Neural cell (in vitro differentiated cells): Measurements from ENCODE around the gene PRR14. TPM values are rescaled to one million over a fixed set of nuclear protein-coding genes. Genes with fewer than 3 reads are reported as not detected.

Source experiments
- H2AFZ ChIP-seq: fragments of 200-600, 300-800 bp; sonication (generic), shearing (Covaris generic); 2 replicates; pipeline ENCODE4 v1.6.0; 2014; ENCODE audit warnings: low read depth, mild to moderate bottlenecking, antibody characterized with exemption, low read length, moderate library complexity
- H3F3A ChIP-seq: fragments of 200-600 bp; shearing (Covaris generic); 2 replicates; pipeline ENCODE4 v1.6.1; 2016; ENCODE audit warnings: mild to moderate bottlenecking, moderate library complexity, mixed read lengths, antibody characterized with exemption, low read length; ENCODE audit not compliant: insufficient read depth, poor library complexity, severe bottlenecking
- H3K27ac ChIP-seq: fragments of 200-600, 300-800 bp; sonication (generic), shearing (Covaris generic); 2 replicates; pipeline ENCODE4 v1.5.1; 2014; ENCODE audit warnings: mild to moderate bottlenecking, low read length, moderate library complexity
- H3K27me3 ChIP-seq: fragments of 300-800, 200-600 bp; sonication (generic), shearing (Covaris generic); 2 replicates; pipeline ENCODE4 v1.6.0; 2014; ENCODE audit warnings: mild to moderate bottlenecking, low read depth, low read length, moderate library complexity; ENCODE audit not compliant: insufficient read depth
- H3K36me3 ChIP-seq: fragments of 300-800, 200-600 bp; sonication (generic), shearing (Covaris generic); 2 replicates; pipeline ENCODE4 v1.5.1; 2014; ENCODE audit warnings: mild to moderate bottlenecking, antibody characterized with exemption, low read length, moderate library complexity; ENCODE audit not compliant: insufficient read depth
- H3K4me2 ChIP-seq: fragments of 300-800, 200-600 bp; sonication (generic), shearing (Covaris generic); 2 replicates; pipeline ENCODE4 v1.6.0; 2014; ENCODE audit warnings: mild to moderate bottlenecking, low read length
- H3K4me3 ChIP-seq: fragments of 300-800, 200-600 bp; sonication (generic), shearing (Covaris generic); 2 replicates; pipeline ENCODE4 v1.5.1; 2014; ENCODE audit warnings: mild to moderate bottlenecking, low read length, moderate library complexity
- H3K79me2 ChIP-seq: fragments of 200-600 bp; shearing (Covaris generic); replicated peaks from 2 replicates; pipeline ENCODE4 v1.6.0; 2014; ENCODE audit warnings: mild to moderate bottlenecking, low read length, moderate library complexity; ENCODE audit not compliant: insufficient read depth
- H3K9ac ChIP-seq: fragments of 300-800, 200-600 bp; sonication (generic), shearing (Covaris generic); 2 replicates; pipeline ENCODE4 v1.6.1; 2016; ENCODE audit warnings: mild to moderate bottlenecking, low read length, mixed read lengths
- H3K9me2 ChIP-seq: fragments of 200-600 bp; shearing (Covaris generic); 2 replicates; pipeline ENCODE4 v1.6.1; 2016; ENCODE audit warnings: mild to moderate bottlenecking, low read length, mixed read lengths; ENCODE audit not compliant: insufficient read depth
- H3K9me3 ChIP-seq: fragments of 200-600, 300-800 bp; sonication (generic), shearing (Covaris generic); 2 replicates; pipeline ENCODE4 v1.6.1; 2016; ENCODE audit warnings: mild to moderate bottlenecking, mixed run types, low read length, moderate library complexity, mixed read lengths
- H4K20me1 ChIP-seq: fragments of 200-600 bp; shearing (Covaris generic); 2 replicates; pipeline ENCODE4 v1.6.1; 2016; ENCODE audit warnings: mild to moderate bottlenecking, mixed run types; ENCODE audit not compliant: insufficient read depth
- EP300 ChIP-seq: fragments of 450-650 bp; conservative IDR thresholded peaks from 2 replicates; pipeline ENCODE4 v1.6.1; 2014; ENCODE audit warnings: antibody characterized with exemption, mild to moderate bottlenecking, moderate library complexity; ENCODE audit not compliant: poor library complexity, severe bottlenecking
- EZH2 ChIP-seq: fragments of 200-600, 300-800 bp; shearing (Covaris generic), sonication (generic); IDR thresholded peaks from 2 replicates; pipeline ENCODE4 v1.6.1; 2014; ENCODE audit warnings: antibody characterized with exemption, low read length, borderline replicate concordance, mild to moderate bottlenecking; ENCODE audit not compliant: insufficient read depth, poor library complexity, severe bottlenecking
- MXI1 ChIP-seq: fragments of 450-650 bp; conservative IDR thresholded peaks from 2 replicates; pipeline ENCODE4 v1.6.1; 2014; ENCODE audit warnings: antibody characterized with exemption, mild to moderate bottlenecking; ENCODE audit not compliant: poor library complexity, severe bottlenecking
- POLR2AphosphoS5 ChIP-seq: IDR thresholded peaks from 2 replicates; pipeline ENCODE4 v1.6.1; 2012
- RAD21 ChIP-seq: fragments of 450-650 bp; conservative IDR thresholded peaks from 2 replicates; pipeline ENCODE4 v1.6.1; 2014; ENCODE audit warnings: antibody characterized with exemption, mild to moderate bottlenecking, moderate library complexity
- SMC3 ChIP-seq: fragments of 450-650 bp; conservative IDR thresholded peaks from 2 replicates; pipeline ENCODE4 v1.6.1; 2014; ENCODE audit warnings: antibody characterized with exemption, mild to moderate bottlenecking, moderate library complexity; ENCODE audit not compliant: poor library complexity
- TAF1 ChIP-seq: IDR thresholded peaks from 2 replicates; pipeline ENCODE4 v1.6.1; 2012; ENCODE audit warnings: low read depth
- polyA plus RNA-seq: library from polyadenylated mRNA; depleted of rRNA; stranded (reverse); fragments of >200 nt; gene quantifications from 2 replicates; pipeline ENCODE4 v1.2.3, GENCODE V29; 2014
- TF ChIP-seq, protein P1 (sequence below): fragments of 450-650 bp; IDR thresholded peaks from 2 replicates; pipeline ENCODE4 v1.5.1; 2014; ENCODE audit warnings: antibody characterized with exemption, mild to moderate bottlenecking, moderate library complexity; ENCODE audit not compliant: poor library complexity, severe bottlenecking
- TF ChIP-seq, protein P2 (sequence below): IDR thresholded peaks from 2 replicates; pipeline ENCODE4 v1.6.1; 2012; ENCODE audit warnings: borderline replicate concordance

PRR14 gene
- polyA plus RNA-seq, 1 donor from 2014 or later = 23.3 TPM

DNA sequence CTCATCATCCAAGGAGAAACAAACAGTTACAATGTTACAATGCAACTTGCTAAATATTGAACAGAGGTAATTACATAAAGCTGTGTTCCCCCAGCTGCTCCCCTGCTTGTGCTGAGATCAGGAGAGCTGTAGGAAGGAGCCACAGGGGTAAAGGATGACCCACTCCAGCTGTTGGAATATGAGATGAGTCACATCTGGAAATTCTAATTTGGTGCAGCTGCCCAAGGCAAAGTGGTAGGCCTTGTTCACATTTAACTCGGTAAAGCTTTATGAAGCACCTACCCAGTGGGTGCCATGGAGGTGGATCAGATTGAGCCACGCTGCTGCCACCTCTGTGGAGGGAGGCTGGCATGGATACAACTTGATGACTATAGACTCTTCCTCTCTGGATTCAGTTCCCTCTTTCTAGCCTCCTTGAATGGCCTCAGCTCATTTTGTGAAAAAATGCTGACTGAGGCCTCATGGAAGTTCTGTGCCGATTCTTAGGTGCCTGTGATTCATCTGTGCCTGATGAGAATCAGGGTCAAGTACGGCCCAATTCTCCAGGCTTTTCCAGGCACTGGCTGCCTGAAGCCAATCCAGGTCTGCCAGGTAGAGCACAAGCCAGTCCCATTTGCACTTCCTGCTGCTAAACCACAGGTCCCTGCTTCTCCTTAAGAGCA, 48.0 kb upstream of the PRR14 start:
- H3K9me2 ChIP-seq = no peaks in the 10 kb centered on the region

DNA sequence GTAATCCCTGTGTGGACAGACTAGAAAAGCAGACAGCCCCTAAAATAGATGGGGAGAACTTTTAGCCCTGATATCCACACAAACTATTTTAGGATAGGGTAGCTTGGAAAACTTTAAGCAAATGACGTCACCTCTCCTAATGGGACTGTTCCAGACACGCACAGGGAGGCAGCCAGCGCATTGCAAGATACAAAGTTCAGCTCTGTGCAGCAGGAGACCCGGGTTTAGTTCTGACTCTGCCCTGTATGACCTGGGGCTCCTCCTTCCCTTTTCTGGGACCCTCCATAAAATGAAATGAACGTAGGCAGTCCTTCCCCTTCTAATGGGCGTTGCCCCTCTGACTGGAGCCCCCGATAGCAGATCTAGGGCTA, 46.8 kb upstream of the PRR14 start:
- peaks cover 4% of the 10 kb centered on the region for H3K79me2 ChIP-seq
- H3K9me3 ChIP-seq = no peaks in the 10 kb centered on the region
- H4K20me1 ChIP-seq = no peaks in the 10 kb centered on the region
- H2AFZ ChIP-seq = no peak overlapping the region
- no peak overlapping the region for H3K9ac ChIP-seq
- TF ChIP-seq EP300 (no peak), EZH2 (no peak), POLR2AphosphoS5 (no peak)
- TF ChIP-seq, protein P1, sequence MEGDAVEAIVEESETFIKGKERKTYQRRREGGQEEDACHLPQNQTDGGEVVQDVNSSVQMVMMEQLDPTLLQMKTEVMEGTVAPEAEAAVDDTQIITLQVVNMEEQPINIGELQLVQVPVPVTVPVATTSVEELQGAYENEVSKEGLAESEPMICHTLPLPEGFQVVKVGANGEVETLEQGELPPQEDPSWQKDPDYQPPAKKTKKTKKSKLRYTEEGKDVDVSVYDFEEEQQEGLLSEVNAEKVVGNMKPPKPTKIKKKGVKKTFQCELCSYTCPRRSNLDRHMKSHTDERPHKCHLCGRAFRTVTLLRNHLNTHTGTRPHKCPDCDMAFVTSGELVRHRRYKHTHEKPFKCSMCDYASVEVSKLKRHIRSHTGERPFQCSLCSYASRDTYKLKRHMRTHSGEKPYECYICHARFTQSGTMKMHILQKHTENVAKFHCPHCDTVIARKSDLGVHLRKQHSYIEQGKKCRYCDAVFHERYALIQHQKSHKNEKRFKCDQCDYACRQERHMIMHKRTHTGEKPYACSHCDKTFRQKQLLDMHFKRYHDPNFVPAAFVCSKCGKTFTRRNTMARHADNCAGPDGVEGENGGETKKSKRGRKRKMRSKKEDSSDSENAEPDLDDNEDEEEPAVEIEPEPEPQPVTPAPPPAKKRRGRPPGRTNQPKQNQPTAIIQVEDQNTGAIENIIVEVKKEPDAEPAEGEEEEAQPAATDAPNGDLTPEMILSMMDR = no peak
- TF ChIP-seq, protein P2, sequence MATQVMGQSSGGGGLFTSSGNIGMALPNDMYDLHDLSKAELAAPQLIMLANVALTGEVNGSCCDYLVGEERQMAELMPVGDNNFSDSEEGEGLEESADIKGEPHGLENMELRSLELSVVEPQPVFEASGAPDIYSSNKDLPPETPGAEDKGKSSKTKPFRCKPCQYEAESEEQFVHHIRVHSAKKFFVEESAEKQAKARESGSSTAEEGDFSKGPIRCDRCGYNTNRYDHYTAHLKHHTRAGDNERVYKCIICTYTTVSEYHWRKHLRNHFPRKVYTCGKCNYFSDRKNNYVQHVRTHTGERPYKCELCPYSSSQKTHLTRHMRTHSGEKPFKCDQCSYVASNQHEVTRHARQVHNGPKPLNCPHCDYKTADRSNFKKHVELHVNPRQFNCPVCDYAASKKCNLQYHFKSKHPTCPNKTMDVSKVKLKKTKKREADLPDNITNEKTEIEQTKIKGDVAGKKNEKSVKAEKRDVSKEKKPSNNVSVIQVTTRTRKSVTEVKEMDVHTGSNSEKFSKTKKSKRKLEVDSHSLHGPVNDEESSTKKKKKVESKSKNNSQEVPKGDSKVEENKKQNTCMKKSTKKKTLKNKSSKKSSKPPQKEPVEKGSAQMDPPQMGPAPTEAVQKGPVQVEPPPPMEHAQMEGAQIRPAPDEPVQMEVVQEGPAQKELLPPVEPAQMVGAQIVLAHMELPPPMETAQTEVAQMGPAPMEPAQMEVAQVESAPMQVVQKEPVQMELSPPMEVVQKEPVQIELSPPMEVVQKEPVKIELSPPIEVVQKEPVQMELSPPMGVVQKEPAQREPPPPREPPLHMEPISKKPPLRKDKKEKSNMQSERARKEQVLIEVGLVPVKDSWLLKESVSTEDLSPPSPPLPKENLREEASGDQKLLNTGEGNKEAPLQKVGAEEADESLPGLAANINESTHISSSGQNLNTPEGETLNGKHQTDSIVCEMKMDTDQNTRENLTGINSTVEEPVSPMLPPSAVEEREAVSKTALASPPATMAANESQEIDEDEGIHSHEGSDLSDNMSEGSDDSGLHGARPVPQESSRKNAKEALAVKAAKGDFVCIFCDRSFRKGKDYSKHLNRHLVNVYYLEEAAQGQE = no peak
- H3K9me2 ChIP-seq = no peaks in the 10 kb centered on the region
- H3F3A ChIP-seq = no peaks in the 10 kb centered on the region
- H3K36me3 ChIP-seq = no peaks in the 10 kb centered on the region
- no peak overlapping the region for H3K4me2 ChIP-seq
- H3K4me3 ChIP-seq = no peak overlapping the region
- no peaks in the 10 kb centered on the region for H3K27me3 ChIP-seq
- no peak overlapping the region for H3K27ac ChIP-seq

More for the DNA sequence above, 48.0 kb upstream of the PRR14 start:
- Histone ChIP-seq H3K9me3 (no peaks in the 10 kb centered on the region), H3F3A (no peaks in the 10 kb centered on the region), H3K79me2 (no peaks in the 10 kb centered on the region), H3K4me2 (no peak overlapping the region), H3K36me3 (no peaks in the 10 kb centered on the region), H3K27me3 (no peaks in the 10 kb centered on the region), H3K4me3 (no peak overlapping the region), H4K20me1 (no peaks in the 10 kb centered on the region), H3K9ac (no peak overlapping the region), H2AFZ (no peak overlapping the region), H3K27ac (no peak overlapping the region)
- no peak for TF ChIP-seq RAD21
- TF ChIP-seq MXI1 = no peak
- no peak for TF ChIP-seq TAF1
- no peak for TF ChIP-seq EZH2
- no peak for TF ChIP-seq POLR2AphosphoS5
- no peak for TF ChIP-seq EP300
- TF ChIP-seq, protein P2 = no peak
- no peak for TF ChIP-seq SMC3
- TF ChIP-seq, protein P1 = no peak
